ENCODE measurements around the gene PSMD9.

Gene PSMD9

DNA sequence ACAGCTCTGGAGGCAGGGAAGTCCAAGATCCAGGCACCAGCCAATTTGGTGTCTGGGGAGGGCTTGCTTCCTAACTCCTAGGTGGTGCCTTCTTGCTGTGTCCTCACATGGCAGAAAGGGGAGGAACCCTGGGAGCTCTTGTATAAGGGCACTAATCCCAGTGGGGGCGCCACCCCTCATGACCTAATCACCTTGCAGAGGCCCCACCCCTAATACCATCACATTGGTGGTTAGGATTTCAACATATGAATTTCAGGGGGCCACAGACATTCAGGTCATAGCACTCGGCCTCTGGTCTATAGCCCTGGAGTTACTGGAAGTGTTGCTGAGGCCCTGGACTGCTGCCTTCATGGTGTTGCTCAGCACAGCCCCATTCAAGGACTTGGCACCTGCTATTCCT is 14.6 kb downstream of the PSMD9 start:
- TF ChIP-seq, protein P1, sequence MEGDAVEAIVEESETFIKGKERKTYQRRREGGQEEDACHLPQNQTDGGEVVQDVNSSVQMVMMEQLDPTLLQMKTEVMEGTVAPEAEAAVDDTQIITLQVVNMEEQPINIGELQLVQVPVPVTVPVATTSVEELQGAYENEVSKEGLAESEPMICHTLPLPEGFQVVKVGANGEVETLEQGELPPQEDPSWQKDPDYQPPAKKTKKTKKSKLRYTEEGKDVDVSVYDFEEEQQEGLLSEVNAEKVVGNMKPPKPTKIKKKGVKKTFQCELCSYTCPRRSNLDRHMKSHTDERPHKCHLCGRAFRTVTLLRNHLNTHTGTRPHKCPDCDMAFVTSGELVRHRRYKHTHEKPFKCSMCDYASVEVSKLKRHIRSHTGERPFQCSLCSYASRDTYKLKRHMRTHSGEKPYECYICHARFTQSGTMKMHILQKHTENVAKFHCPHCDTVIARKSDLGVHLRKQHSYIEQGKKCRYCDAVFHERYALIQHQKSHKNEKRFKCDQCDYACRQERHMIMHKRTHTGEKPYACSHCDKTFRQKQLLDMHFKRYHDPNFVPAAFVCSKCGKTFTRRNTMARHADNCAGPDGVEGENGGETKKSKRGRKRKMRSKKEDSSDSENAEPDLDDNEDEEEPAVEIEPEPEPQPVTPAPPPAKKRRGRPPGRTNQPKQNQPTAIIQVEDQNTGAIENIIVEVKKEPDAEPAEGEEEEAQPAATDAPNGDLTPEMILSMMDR (IDR thresholded peaks at IDR 0.05; ENCODE audit: extremely low read depth, missing control alignments) = no peak
- DNase-seq (ENCODE audit: low spot score) = no peak

DNA sequence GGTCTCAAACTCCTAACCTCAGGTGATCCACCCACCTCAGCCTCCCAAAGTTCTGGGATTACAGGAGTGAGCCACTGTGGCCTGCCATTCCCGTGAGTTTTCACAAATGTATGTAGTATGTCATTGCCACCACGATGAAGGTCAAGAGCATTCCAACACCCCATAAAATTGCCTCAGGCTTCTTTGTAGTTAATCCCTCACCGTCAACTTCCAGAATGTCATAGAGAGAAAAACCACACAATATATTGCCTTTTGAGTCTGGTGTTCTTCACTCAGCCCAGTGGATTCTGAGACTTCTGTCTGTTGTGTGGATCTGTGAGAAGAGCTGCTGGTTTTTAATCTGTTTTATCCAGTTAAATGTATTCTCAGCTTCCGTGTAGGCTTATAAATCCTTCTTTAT is 17.2 kb downstream of the PSMD9 start:
- DNase-seq (ENCODE audit: low spot score) = no peak
- TF ChIP-seq, protein P1 (IDR thresholded peaks at IDR 0.05; ENCODE audit: extremely low read depth, missing control alignments) = no peak

DNA sequence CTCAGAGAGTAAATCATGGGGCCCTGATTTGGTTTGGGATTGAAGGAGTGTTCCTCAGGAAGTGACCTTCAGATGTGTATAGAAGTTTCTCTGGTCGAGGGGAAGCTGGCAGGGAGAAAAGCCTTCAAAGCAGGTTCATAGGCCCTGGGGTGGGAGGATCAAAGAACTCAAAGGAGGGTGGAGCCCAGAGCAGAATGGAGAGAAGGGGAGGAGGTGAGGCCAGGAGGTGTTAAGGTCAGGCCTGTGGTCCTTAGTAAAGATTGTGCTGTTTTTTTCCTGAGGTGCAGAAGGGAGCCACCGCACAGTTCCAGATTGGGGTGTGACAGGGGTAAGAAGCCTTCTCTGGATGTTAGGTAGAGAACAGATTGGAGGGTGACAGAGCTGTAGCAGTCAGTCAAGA is 20.1 kb downstream of the PSMD9 start:
- TF ChIP-seq, protein P1 (IDR thresholded peaks at IDR 0.05; ENCODE audit: extremely low read depth, missing control alignments) = no peak
- no peak for DNase-seq (ENCODE audit: low spot score)

DNA sequence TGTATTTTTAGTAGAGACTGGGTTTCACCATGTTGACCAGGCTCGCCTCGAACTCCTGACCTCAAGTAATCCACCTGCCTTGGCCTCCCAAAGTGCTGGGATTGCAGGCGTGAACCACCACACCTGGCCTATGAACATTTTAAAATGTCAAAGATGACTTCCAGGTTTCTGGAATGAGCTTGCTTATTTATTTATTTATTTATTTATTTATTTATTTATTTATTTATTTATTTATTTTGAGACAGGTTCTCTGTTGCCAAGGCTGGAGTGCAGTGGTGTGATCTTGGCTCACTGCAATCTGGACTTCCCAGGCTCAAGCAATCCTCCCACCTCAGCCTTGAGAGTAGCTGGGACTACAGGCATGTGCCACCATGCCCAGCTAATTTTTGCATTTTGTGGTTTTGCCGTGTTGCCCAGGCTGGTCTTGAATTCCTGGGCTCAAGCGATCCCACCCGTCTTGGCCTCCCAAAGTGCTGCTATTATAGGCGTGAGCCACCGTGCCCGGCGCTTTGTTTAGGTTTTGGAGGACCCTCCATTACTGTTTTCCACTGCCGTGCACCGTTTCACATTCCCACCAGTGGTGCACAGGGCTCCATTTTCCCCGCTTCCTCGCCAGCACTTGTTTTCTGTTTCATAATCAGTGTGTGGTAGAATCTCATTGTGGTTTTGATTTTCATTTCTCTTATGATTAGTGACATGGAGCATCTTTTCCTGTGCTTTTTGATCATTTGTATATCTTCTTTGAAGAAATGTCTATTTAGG is 23.4 kb downstream of the PSMD9 start:
- no peak for DNase-seq (ENCODE audit: low spot score)
- TF ChIP-seq, protein P1 (IDR thresholded peaks at IDR 0.05; ENCODE audit: extremely low read depth, missing control alignments) = no peak

DNA sequence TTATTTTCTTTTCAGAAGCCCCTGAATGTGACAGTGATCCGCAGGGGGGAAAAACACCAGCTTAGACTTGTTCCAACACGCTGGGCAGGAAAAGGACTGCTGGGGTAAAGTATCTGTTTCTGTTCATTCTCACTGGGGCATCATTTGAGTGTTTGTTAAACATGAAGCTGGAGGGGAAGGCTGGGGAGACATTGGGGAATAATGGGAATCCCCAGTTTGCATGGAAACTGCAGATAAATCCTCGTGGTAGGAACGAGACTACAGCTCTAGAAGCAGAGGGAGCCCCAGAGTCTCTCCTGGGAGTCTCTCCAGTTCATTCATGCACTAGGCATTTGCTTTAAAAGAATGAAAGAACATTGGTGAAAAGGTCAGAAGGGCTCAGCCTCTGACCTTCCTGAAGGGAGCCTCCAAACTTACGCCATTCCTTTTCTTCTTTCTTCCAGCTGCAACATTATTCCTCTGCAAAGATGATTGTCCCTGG is 27.3 kb downstream of the PSMD9 start:
- TF ChIP-seq, protein P1 (IDR thresholded peaks at IDR 0.05; ENCODE audit: extremely low read depth, missing control alignments) = no peak

DNA sequence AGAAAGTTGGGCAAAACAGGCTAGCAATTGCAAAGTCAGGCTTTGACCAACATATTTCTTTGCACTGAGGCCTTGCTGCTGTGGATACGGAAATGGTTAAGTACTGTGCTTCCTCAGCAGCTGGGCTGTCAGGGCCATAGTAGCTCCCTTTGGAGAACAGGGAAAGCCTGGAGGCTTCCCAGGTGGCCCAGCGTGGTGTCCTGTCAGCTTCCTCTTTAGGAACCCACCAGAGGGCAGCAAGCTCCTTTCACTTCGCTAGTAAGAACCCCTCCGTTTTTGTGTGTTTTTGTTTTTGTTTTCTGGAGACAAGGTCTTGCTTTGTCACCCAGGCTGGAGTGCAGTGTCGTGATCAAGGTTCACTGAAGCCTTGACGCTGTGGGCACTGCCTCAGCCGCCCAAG is 28.1 kb downstream of the PSMD9 start:
- no peak for DNase-seq (ENCODE audit: low spot score)
- TF ChIP-seq, protein P1 (IDR thresholded peaks at IDR 0.05; ENCODE audit: extremely low read depth, missing control alignments) = no peak

More for the DNA sequence above, 27.3 kb downstream of the PSMD9 start:
- no peak for DNase-seq (ENCODE audit: low spot score)

DNA sequence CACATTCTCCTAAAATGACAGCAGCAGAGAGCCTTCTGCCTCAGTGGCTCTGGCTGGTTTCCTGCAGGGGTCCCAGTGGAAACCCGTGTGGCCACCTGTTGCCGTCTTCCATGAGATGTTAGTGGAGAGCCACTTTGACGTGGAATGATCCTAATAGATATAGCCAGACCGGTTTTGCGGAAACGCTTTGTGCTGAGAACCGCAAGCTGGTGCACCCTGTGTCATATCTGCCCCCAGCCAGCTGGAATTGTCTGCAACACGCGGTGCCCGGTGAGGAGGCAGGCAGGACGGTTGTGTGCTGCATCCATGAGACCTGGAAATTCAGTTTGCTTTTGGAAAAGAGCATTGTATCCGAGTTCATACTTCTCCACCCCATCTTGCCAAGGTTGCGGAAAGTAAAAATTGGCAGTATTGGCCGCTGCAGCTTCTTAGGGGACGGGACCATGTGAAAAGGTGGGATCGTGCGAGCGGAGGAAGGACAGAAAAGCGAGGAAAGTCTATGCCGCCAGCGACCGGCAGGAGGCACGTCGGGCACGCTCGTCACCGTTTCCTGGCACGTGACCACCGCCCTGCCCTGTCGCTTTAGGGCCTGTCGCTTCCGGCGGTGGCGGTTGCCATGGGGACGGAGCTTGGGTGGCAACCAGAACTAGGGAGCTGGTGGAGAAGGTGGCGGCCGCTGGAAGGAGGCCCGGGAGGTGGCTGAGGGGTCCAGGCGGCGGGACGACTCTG is 29.5 kb downstream of the PSMD9 start, which contains the start of gene CFAP251:
TSS of gene CFAP251 (plus strand) at position 643 of the 729 bp plus-strand sequence. CDS start 2,714 bp downstream, outside the sequence.
- TF ChIP-seq, protein P1 (IDR thresholded peaks at IDR 0.05; ENCODE audit: extremely low read depth, missing control alignments) = peak; percentile 50
- DNase-seq (ENCODE audit: low spot score) = peak; percentile 96
